WTC11 (cell line): Measurements from ENCODE around the gene TCHP. TPM values are rescaled to one million over a fixed set of nuclear protein-coding genes. Genes with fewer than 3 reads are reported as not detected.

ENCODE experiments used
- ATAC-seq: fragments of 200-7000 bp; cut with Tn5 transposase; 2 replicates; pipeline ENCODE4 v1.10.0; 2021; ENCODE audit warnings: mild to moderate bottlenecking, moderate library complexity
- CTCF ChIA-PET: fragments of 300-600 bp; sonication (Branson Sonifier 250); formaldehyde crosslinking; loops from one replicate; lab custom pipeline; 2021; ENCODE audit warnings: antibody characterized with exemption; lab: Charles Lee
- POLR2A ChIA-PET: fragments of 350-600 bp; sonication (Branson Sonifier 250); formaldehyde crosslinking; loops from one replicate; lab custom pipeline; 2021; ENCODE audit warnings: antibody characterized with exemption; lab: Charles Lee
- DNase-seq: peaks from one replicate; pipeline ENCODE4 v3.0.0; 2021; ENCODE audit warnings: low spot score
- H3K27ac Mint-ChIP-seq: 2 replicates; pipeline ENCODE4 v1.8.0; 2021; ENCODE audit warnings: mixed read lengths
- H3K27me3 Mint-ChIP-seq: 2 replicates; pipeline ENCODE4 v1.8.0; 2021; ENCODE audit warnings: low read depth, mild to moderate bottlenecking, moderate library complexity, mixed read lengths
- H3K36me3 Mint-ChIP-seq: 2 replicates; pipeline ENCODE4 v1.8.0; 2021; ENCODE audit warnings: mixed read lengths
- H3K4me1 Mint-ChIP-seq: 2 replicates; pipeline ENCODE4 v1.8.0; 2022; ENCODE audit warnings: mixed read lengths
- H3K4me3 Mint-ChIP-seq: 2 replicates; pipeline ENCODE4 v1.8.0; 2021; ENCODE audit warnings: mild to moderate bottlenecking, moderate library complexity, mixed read lengths
- H3K9me3 Mint-ChIP-seq: 2 replicates; pipeline ENCODE4 v1.8.0; 2021; ENCODE audit warnings: mixed read lengths
- AR ChIP-seq: fragments of 250-450 bp; sonication (Bioruptor Pico); IDR thresholded peaks from 2 replicates; pipeline ENCODE4 v1.9.0; 2021; ENCODE audit warnings: mild to moderate bottlenecking
- ARID4B ChIP-seq: sonication (generic); formaldehyde crosslinking; IDR thresholded peaks from 2 replicates; pipeline ENCODE4 v1.8.0; 2023; ENCODE audit warnings: missing genetic modification reagents, mild to moderate bottlenecking, borderline replicate concordance
- E2F5 ChIP-seq: sonication (generic); formaldehyde crosslinking; IDR thresholded peaks from 2 replicates; pipeline ENCODE4 v1.8.1; 2022; ENCODE audit warnings: mild to moderate bottlenecking, moderate library complexity, missing genetic modification reagents
- ELF4 ChIP-seq: sonication (generic); formaldehyde crosslinking; IDR thresholded peaks from 2 replicates; pipeline ENCODE4 v1.8.1; 2022; ENCODE audit warnings: low read depth, mild to moderate bottlenecking, moderate library complexity, missing genetic modification reagents
- ETV6 ChIP-seq: sonication (generic); formaldehyde crosslinking; IDR thresholded peaks from 2 replicates; pipeline ENCODE4 v1.8.1; 2022; ENCODE audit warnings: mild to moderate bottlenecking, missing genetic modification reagents
- FOXJ3 ChIP-seq: sonication (generic); formaldehyde crosslinking; IDR thresholded peaks from 2 replicates; pipeline ENCODE4 v1.9.0; 2021; ENCODE audit warnings: missing genetic modification reagents, mild to moderate bottlenecking, borderline replicate concordance
- GABPB1 ChIP-seq: sonication (generic); formaldehyde crosslinking; IDR thresholded peaks from 2 replicates; pipeline ENCODE4 v1.8.1; 2023; ENCODE audit warnings: mild to moderate bottlenecking, missing genetic modification reagents
- IRF1 ChIP-seq: sonication (generic); formaldehyde crosslinking; IDR thresholded peaks from 2 replicates; pipeline ENCODE4 v1.8.0; 2023; ENCODE audit warnings: missing genetic modification reagents
- JUN ChIP-seq: sonication (generic); formaldehyde crosslinking; IDR thresholded peaks from 2 replicates; pipeline ENCODE4 v1.8.0; 2023; ENCODE audit warnings: mild to moderate bottlenecking, missing genetic modification reagents
- NFE2L1 ChIP-seq: sonication (generic); formaldehyde crosslinking; IDR thresholded peaks from 2 replicates; pipeline ENCODE4 v1.8.1; 2023; ENCODE audit warnings: missing genetic modification reagents
- NR3C1 ChIP-seq: sonication (generic); formaldehyde crosslinking; conservative IDR thresholded peaks from 2 replicates; pipeline ENCODE4 v1.8.1; 2023; ENCODE audit warnings: low read depth, mild to moderate bottlenecking, missing genetic modification reagents
- OVOL2 ChIP-seq: fragments of 250-450 bp; sonication (Bioruptor Pico); IDR thresholded peaks from 2 replicates; pipeline ENCODE4 v1.9.0; 2021; ENCODE audit warnings: mild to moderate bottlenecking, borderline replicate concordance
- ZBTB43 ChIP-seq: sonication (generic); formaldehyde crosslinking; IDR thresholded peaks from 2 replicates; pipeline ENCODE4 v1.8.1; 2023; ENCODE audit warnings: mild to moderate bottlenecking, missing genetic modification reagents
- ZNF138 ChIP-seq: sonication (generic); formaldehyde crosslinking; conservative IDR thresholded peaks from 2 replicates; pipeline ENCODE4 v1.8.1; 2022; ENCODE audit warnings: mild to moderate bottlenecking, moderate library complexity, missing genetic modification reagents
- ZNF263 ChIP-seq: sonication (generic); formaldehyde crosslinking; IDR thresholded peaks from 2 replicates; pipeline ENCODE4 v1.8.1; 2022; ENCODE audit warnings: low read depth, mild to moderate bottlenecking, moderate library complexity, missing genetic modification reagents
- ZNF281 ChIP-seq: sonication (generic); formaldehyde crosslinking; IDR thresholded peaks from 2 replicates; pipeline ENCODE4 v1.8.0; 2023; ENCODE audit warnings: mild to moderate bottlenecking, missing genetic modification reagents
- ZNF532 ChIP-seq: fragments of 250-450 bp; sonication (Bioruptor Pico); IDR thresholded peaks from 2 replicates; pipeline ENCODE4 v1.9.0; 2021; ENCODE audit warnings: mild to moderate bottlenecking, borderline replicate concordance
- ZNF671 ChIP-seq: fragments of 250-450 bp; sonication (Bioruptor Pico); IDR thresholded peaks from 2 replicates; pipeline ENCODE4 v1.8.0; 2021; ENCODE audit warnings: mild to moderate bottlenecking
- total RNA-seq: library from RNA; stranded (reverse); gene quantifications from 3 replicates; pipeline ENCODE4 v1.2.3, GENCODE V29; 2021

The TCHP gene
- total RNA-seq, 1 experiment from 2014 or later = 7.9 TPM

GRCh38 chr12:109961201-109961600 lies 61.1 kb downstream of the TCHP start (continued):
- TF ChIP-seq AR (CRISPR knock-in tag) = no peak
- TF ChIP-seq E2F5 (CRISPR knock-in tag) = no peak
- TF ChIP-seq ZNF263 = no peak
- TF ChIP-seq ZNF281 (CRISPR knock-in tag) = no peak
- no peak for TF ChIP-seq ARID4B (CRISPR knock-in tag)
- TF ChIP-seq JUN (CRISPR knock-in tag) = no peak

GRCh38 chr12:109961612-109962011 lies 61.5 kb downstream of the TCHP start:
- no peak for ATAC-seq
- ChIA-PET CTCF (interaction anchor here (1.1 kb wide), 1 partner anchor 50 kb away, joined by 3 read pairs; no protein-coding TSS in a partner anchor), POLR2A (no interaction called here)
- H3K4me1 Mint-ChIP-seq = no peaks in the 10 kb centered on the region
- no peaks in the 10 kb centered on the region for H3K9me3 Mint-ChIP-seq
- no peaks in the 10 kb centered on the region for H3K27me3 Mint-ChIP-seq
- DNase-seq = no peak
- H3K4me3 Mint-ChIP-seq = no peak overlapping the region
- peaks cover 29% of the 10 kb centered on the region for H3K36me3 Mint-ChIP-seq
- H3K27ac Mint-ChIP-seq = no peak overlapping the region
- no peak for TF ChIP-seq FOXJ3 (CRISPR knock-in tag)
- no peak for TF ChIP-seq NR3C1 (CRISPR knock-in tag)
- TF ChIP-seq ZNF671 (CRISPR knock-in tag) = no peak
- no peak for TF ChIP-seq GABPB1
- no peak for TF ChIP-seq OVOL2 (CRISPR knock-in tag)
- TF ChIP-seq ZNF532 = no peak
- no peak for TF ChIP-seq IRF1
- TF ChIP-seq ELF4 (CRISPR knock-in tag) = no peak
- no peak for TF ChIP-seq ETV6 (CRISPR knock-in tag)
- no peak for TF ChIP-seq NFE2L1 (CRISPR knock-in tag)
- TF ChIP-seq ZNF138 (CRISPR knock-in tag) = no peak
- TF ChIP-seq ZBTB43 (CRISPR knock-in tag) = no peak
